Prostate gland (tissue), 2 donors: ENCODE data around the gene DEAF1. TPM values are rescaled to one million over a fixed set of nuclear protein-coding genes. Genes with fewer than 3 reads are reported as not detected.

Experiments used
- DNase-seq: peaks from one replicate; pipeline ENCODE4 v3.0.0-alpha.2; 2019; ENCODE audit warnings: low spot score
- H3K27ac ChIP-seq, 2 donors: fragments of 200-600 bp; sonication (generic); 2 replicates each; pipeline ENCODE4 v1.5.1; 2017 to 2019
- H3K27me3 ChIP-seq: fragments of 200-600 bp; sonication (generic); replicated peaks from 2 replicates; pipeline ENCODE4 v1.5.1; 2019; ENCODE audit not compliant: insufficient read depth
- H3K36me3 ChIP-seq, 2 donors: fragments of 200-600 bp; sonication (generic); 1 replicate in 1 of 2; 2 replicates in 1 of 2; pipeline versions ENCODE4 v1.5.1 to v1.8.1; 2017 to 2019
- H3K4me1 ChIP-seq: fragments of 200-600 bp; sonication (generic); replicated peaks from 2 replicates; pipeline ENCODE4 v1.5.1; 2019
- H3K4me3 ChIP-seq, 2 donors: fragments of 200-600 bp; sonication (generic); 2 replicates each; pipeline ENCODE4 v1.5.1; 2017 to 2019
- H3K9me3 ChIP-seq: fragments of 200-600 bp; sonication (generic); 2 replicates; pipeline ENCODE4 v1.5.1; 2017
- CTCF ChIP-seq, 4 experiments: fragments of 200-600 bp in 2 of 4; fragments of 450-650 bp in 2 of 4; sonication (generic) in 2 of 4; IDR thresholded peaks; 1 replicate in 3 of 4; 2 replicates in 1 of 4; pipeline ENCODE4 v1.5.1; 2016 to 2019; ENCODE audit warnings: antibody characterized with exemption in 4 of 4, mild to moderate bottlenecking in 2 of 4, moderate library complexity in 2 of 4
- POLR2A ChIP-seq: fragments of 450-650 bp; IDR thresholded peaks from one replicate; pipeline ENCODE4 v1.6.1; 2016; ENCODE audit warnings: antibody characterized with exemption, mild to moderate bottlenecking
- POLR2AphosphoS5 ChIP-seq: sonication (generic); formaldehyde crosslinking; IDR thresholded peaks from one replicate; pipeline ENCODE4 v1.6.1; 2017; ENCODE audit warnings: antibody characterized with exemption
- WGBS: methylation state at CpG from one replicate; pipeline ENCODE4 v1.1.5; 2018; 5-methylcytosine and 5-hydroxymethylcytosine counted together
- intact Hi-C: fragments of 100-400 bp; cut with DNase I; formaldehyde crosslinking; loops from one replicate; pipeline ENCODE4 v1.14.2; 2022
- total RNA-seq, 2 donors: library from RNA; depleted of rRNA; stranded (reverse); fragments of >200 nt; gene quantifications; one replicate each; pipeline ENCODE4 v1.1.0, GENCODE V29; 2016

The DEAF1 gene
- total RNA-seq, 2 donors from 2014 or later = 53.5 to 102 TPM

GRCh38 chr11:641806-642370 is 53.1 kb downstream of the DEAF1 start:
- no peak for TF ChIP-seq POLR2AphosphoS5
- no peak for TF ChIP-seq POLR2A
- TF ChIP-seq CTCF (IDR thresholded peaks at IDR 0.05) = no peak
- H3K27me3 ChIP-seq = no peaks in the 10 kb centered on the region
- no peaks in the 10 kb centered on the region for H3K9me3 ChIP-seq
- no peak overlapping the region for H3K27ac ChIP-seq
- DNase-seq = no peak
- intact Hi-C loops = no loop called here
- peaks cover 0 to 3% of the 10 kb centered on the region in 2 donors for H3K36me3 ChIP-seq
- H3K4me1 ChIP-seq = no peaks in the 10 kb centered on the region
- no peak overlapping the region for H3K4me3 ChIP-seq
- WGBS = 91% methylated on average over 18 of the region's 19 CpGs

GRCh38 chr11:640021-640706 is 54.9 kb downstream of the DEAF1 start:
- Histone ChIP-seq H3K4me3 (no peak overlapping the region), H3K36me3 (peaks cover 0 to 3% of the 10 kb centered on the region in 2 donors), H3K27ac (no peak overlapping the region), H3K4me1 (no peaks in the 10 kb centered on the region), H3K27me3 (no peaks in the 10 kb centered on the region), H3K9me3 (no peaks in the 10 kb centered on the region)
- intact Hi-C loops = no loop called here
- TF ChIP-seq CTCF (IDR thresholded peaks at IDR 0.05) (no peak), POLR2A (no peak), POLR2AphosphoS5 (no peak)
- no peak for DNase-seq
- 62% methylated on average over 46 of the region's 69 CpGs for WGBS

- Histone ChIP-seq H3K27ac (no peak overlapping the region), H3K27me3 (no peaks in the 10 kb centered on the region), H3K4me3 (no peak overlapping the region), H3K9me3 (no peaks in the 10 kb centered on the region), H3K36me3 (peaks cover 0 to 3% of the 10 kb centered on the region in 2 donors), H3K4me1 (no peaks in the 10 kb centered on the region)
- WGBS = 54% methylated on average over 55 of the region's 80 CpGs
- intact Hi-C loops = no loop called here
- no peak for DNase-seq
- TF ChIP-seq POLR2A (no peak), CTCF (IDR thresholded peaks at IDR 0.05) (no peak), POLR2AphosphoS5 (no peak)
Observed at GRCh38 chr11:639332-639955, 55.6 kb downstream of the DEAF1 start.

GRCh38 chr11:638631-639331 is 56.2 kb downstream of the DEAF1 start:
- DNase-seq = no peak
- H3K36me3 ChIP-seq = no peaks in the 10 kb centered on the region
- H3K27me3 ChIP-seq = no peaks in the 10 kb centered on the region
- H3K4me1 ChIP-seq = no peaks in the 10 kb centered on the region
- 84% methylated on average over 28 of the region's 28 CpGs for WGBS
- no peak overlapping the region for H3K4me3 ChIP-seq
- TF ChIP-seq CTCF (IDR thresholded peaks at IDR 0.05) = no peak
- TF ChIP-seq POLR2AphosphoS5 = no peak
- H3K27ac ChIP-seq = no peak overlapping the region
- H3K9me3 ChIP-seq = no peaks in the 10 kb centered on the region
- intact Hi-C loops = no loop called here
